HG03439 (cell line): ENCODE measurements around the gene MAX.

Experiments used
- ATAC-seq: cut with Tn5 transposase; IDR thresholded peaks from one replicate; pipeline ENCODE4 v1.9.1; 2021; ENCODE audit warnings: mild to moderate bottlenecking, moderate library complexity; ENCODE audit not compliant: unreplicated experiment

MAX gene, protein sequence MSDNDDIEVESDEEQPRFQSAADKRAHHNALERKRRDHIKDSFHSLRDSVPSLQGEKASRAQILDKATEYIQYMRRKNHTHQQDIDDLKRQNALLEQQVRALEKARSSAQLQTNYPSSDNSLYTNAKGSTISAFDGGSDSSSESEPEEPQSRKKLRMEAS

DNA sequence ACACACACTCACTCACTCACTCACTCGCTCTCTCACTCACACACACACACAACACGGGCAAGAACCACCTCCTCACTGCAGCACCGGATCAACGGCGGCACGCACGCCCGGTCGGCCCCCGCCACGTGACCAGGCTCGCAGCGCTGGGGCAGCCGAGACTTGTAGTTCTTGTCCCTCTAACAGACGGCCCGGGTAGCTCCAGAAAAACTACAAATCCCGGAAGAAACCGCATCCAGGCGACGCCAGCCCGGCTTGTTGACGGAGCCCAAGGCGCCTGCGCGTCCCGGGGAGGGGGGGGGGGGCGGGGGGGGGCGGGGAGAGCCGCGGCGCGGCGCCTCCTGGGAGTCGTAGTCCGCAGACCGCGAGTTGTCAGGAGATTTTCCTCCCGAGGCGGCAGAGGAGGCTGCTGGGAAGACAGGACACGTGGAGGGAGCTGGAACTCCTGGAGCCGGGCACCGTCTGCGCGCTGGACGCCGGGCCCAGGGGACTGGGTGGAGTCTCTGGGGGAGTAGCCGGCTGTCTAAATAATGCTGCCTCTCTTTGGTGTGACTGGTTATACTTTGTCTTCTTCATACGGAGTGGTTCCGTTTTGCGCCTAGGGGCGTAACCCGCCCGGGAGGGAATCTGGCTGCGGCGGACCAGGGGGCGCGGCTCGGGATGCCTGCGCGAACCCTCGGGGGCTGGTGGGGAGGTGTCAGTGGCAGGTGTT lies at the start of gene MAX:
Gene MAX (minus strand): TSS at position 77 of the 709 bp plus-strand sequence. CDS start 178 bp downstream, outside the sequence.
- ATAC-seq = peak; percentile 83

DNA sequence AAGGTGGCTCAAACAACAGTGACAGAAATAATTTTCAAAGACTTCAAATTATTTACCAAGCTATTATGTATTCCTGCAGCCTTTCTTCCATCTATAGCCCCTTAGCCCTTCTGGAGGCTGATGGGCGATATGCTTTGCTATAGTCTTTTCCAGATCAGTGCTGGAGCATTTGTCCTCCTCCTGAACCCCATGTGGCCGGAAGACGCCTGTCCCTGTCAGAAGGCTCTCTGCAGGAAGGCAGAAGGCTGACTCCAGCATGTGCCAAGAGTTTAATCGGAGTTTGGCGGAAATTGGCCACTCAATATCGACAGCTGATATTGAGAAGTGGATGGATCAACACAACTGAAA lies 49.3 kb upstream of the MAX start:
- no peak for ATAC-seq

DNA sequence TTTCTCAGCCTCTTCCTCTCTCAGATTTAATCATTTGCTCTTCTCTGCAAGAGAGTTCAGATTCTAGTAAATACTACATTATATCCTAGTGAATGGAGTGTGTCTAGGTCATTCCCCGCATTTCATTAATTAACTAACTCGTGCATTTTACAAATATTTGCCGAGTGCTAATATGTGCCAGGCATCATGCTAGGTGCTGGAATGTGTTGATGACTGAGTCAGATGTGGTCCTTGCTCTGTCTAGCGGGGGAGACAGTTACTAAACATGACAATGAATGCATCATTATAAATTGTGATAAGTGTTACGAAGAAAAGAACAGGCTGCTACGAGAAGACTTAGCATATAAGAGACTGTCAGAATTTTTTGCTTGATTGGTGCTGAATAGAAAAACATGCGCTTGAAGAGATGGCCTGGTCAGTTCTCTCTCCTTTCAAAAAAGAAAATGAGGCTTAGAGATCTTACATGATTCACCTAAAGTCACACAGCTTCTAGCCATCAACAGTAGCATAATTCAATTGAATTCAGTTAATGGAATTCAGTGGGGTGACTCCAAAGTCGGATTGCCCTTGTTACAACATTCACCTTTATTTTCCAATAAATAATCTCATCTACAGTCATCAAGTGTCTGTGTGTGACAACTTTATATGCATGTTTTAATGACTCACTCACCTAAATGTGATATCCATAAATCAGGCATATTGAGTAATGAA lies 48.7 kb upstream of the MAX start:
- no peak for ATAC-seq

DNA sequence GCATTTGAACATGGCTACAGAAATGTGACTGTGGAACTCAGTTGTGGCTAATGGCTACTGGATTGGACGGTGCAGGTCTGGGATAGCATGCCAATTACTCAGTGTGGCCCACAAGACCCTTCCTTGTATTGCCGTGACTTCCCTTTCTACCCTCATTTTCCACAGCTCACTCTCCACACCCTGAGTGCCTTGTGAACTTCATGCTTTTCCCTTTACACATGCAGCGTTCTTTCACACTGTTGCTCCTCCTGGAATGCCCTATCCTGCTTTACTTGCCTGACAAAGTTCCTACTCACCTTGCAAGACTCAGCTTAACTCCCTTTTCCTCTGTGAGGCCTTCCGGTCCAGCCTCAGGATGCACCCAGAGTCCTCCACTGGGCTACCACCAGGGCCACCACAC lies 46.8 kb upstream of the MAX start:
- ATAC-seq = no peak

DNA sequence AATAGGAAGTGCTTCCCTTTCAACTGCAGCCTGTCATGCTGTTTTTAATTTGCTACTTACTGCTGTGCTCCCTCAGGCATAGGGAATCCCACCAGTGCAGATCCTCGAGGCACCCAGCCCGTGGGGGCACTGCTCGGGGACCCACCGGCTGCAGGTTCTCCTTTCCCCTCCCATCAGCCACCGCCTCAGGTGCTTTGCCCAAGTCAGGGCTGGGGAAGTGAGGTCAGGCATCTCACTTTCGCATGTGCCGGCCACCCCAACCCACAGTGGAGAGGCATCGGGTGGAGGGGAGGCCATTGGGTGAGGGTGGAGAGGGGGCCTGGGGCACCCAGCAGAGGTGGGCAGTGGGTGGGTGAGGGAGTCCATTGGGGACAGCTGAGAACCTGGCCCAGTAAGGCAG lies 41.9 kb upstream of the MAX start:
- ATAC-seq = no peak

DNA sequence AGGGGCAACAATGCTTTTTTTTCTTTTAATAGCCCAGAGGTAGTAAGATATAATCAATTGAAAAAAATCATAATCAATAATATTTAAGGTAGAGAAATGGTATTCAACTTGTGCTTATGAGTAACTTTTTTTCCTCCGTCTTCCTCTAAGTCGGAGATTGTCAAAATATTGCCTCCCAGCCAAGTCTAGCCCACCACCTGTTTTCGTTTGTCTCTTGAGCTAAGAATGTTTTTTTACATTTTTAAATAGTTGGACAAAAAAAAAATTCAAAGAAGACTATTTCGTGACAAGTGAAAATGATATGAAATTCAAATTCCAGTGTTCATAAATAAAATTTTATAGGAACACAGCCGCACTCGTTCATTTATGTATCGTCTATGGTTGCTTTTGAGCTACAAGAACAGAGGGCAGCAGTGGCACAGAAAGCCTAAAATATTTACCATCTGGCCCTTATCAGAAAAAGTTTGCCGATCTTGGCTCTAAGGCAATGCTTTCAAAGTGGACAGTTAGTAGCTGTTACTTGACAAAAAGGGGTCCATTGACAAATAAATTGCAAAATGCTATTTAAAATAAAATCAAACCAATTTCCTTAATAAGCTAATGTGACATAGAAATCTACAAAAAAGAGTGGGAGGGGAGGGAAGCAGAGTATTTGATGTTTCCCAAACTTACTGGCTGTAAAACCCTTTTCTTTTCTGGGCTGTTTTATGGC lies 40.8 kb upstream of the MAX start:
- no peak for ATAC-seq

DNA sequence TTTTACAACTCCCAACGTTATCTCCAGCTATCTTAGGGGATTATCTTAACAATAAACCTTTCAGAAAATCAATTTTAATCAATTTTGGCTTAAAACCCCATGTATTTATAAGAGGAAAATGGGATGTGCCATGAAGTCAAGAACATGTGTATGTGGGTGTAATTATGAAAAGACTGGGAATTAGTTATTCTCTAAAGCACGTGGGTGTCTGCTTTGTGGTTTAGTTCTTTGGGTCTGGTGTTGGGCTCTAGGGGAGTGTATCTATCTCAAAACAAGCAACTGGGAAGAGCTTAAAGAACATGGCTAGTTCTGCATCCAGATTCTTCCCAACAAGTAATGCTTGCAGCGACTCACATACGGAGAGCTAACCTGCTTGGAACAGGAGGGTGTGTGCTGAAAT lies 40.1 kb upstream of the MAX start:
- ATAC-seq = no peak

DNA sequence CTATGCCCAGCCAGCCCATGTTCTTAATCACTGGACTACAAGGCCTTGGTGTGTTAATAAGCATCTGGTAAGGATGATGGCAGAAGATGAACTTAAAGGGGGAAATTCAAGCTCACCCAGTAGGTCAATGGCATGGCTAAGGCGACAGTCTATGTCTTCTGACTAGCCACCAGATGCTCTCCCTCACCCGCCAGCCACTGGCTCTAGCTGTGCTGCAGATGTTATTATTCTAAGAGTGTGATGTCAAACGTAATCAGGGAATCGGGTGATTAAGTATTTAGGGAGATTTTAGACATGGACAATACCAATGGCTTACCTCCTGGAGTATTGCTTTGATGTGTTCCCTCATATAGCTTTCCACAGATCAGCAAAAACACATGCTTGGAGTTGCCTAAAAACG lies 39.2 kb upstream of the MAX start:
- ATAC-seq = no peak

DNA sequence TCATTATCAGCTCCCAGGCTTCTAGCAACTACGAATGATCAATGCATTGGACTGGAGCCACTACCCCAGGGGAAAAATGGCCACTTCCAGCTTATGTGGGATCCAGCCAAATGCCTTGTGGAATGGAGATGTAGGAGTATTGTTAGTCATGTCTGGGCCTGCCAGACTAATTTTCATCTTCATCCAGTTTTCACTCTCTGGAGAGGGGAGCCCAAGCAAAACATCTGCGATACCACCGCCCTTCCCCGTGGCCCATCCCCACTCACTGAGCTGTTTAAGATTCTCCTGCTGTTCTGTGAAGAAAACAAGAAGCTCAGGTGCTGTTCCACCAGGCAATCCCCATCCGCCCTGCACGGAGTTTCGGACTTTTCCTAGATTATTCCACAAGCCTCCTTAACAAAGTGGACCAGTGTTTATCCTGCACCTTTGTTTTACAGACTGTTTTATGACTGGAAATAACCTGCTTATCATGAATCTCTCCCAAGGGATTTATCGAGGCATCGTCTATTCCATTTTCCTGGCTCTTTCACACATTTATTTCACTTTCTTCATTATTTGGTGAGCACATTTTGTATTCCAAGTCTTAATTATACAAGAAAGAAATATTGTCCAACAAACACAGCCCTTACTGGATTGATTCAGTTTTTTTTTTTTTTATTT lies 35.5 kb upstream of the MAX start:
- no peak for ATAC-seq

DNA sequence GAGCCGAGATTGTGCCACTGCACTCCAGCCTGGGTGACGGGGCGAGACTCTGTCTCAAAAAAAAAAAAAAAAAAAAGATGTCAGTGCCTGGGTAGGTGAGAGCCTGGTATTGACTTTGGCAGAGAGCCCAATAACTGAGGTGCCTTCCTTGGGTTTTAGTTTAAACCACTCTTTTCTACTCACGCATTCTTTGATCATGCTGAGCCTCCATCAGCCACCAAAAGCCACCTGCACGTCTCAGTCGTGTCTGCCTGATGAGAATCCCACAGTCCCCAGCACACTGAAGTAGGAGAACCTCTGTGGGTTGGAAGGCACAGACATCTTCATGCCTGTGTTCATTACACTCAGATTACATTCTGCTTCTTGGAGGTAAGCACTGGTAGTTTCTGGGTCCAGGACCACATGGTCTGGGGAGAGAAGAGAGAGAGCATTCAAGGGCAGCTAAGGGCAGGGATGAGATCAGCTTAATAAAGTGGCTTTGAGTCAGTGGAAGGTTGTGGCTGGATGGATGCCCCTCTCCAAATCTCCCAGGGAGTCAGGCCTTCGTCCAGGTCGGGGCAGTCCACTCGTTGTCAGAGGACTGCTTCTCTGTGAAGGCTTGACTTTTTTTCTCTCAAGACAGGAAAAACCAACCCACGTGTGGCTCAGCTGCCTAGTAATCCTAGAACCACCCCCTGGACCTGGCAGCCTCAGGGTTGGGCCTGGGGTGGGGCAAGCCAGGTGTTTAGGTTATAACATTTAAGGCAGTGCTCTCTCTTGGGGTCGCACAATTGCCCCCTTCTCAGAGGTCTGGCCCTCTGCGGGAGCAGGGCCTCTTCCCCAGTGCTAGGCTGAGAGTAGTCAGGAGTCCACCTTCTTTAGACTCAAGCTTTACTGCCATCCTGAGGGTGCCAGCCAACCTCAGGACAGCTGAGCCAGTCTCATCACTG lies 32.6 kb upstream of the MAX start:
- ATAC-seq = no peak

DNA sequence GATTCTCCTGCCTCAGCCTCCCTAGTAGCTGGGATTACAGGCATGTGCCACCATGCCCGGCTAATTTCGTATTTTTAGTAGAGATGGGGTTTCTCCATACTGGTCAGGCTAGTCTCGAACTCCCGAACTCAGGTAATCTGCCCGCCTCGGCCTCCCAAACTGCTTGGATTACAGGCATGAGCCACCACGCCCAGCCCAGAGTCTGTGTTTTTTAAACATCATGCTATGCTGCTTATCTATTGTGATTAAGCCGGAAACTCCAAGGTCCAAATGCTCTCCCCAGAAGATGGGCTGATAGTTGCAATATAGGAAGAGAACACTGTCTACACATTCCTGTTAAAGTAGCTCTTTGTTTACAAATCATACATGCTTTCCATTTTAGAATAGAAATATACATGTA lies 30.5 kb upstream of the MAX start:
- ATAC-seq = no peak

DNA sequence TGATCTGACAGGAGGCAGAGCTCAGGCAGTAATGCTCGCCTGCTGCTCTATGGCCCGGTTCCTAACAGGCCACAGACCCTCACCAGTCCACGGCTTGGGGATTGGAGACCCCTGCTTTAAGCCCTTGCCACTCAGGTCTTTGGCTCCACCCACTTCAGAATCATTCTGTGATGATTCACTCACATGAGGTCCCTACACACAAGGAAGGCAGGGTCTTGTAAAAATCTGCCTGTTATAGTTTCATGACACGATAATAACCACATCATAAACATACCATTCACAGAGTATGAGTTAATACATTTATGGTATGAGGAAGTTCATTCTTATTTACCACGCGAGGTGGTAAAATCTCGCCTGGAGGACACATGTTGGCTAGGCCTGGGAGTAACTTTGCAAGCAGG lies 29.0 kb upstream of the MAX start:
- ATAC-seq = no peak

DNA sequence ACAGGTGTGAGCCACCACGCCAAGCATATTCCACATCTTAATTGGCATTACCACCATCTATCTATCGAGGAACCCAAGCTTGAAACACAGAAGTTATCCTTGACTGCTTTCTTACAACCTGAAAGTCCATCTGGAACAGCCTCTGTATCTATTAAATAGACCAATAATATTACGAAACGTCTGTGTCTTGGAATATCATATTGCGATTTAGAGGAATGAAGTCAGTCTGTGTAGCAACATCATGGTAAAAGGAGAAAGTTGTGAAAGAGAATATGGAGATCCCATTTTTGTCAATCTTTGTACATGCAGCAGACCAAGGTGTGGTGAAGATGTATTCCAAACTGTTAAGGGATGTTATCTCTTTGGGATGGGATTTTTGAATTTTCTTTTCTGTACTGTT lies 25.8 kb upstream of the MAX start:
- ATAC-seq = no peak

DNA sequence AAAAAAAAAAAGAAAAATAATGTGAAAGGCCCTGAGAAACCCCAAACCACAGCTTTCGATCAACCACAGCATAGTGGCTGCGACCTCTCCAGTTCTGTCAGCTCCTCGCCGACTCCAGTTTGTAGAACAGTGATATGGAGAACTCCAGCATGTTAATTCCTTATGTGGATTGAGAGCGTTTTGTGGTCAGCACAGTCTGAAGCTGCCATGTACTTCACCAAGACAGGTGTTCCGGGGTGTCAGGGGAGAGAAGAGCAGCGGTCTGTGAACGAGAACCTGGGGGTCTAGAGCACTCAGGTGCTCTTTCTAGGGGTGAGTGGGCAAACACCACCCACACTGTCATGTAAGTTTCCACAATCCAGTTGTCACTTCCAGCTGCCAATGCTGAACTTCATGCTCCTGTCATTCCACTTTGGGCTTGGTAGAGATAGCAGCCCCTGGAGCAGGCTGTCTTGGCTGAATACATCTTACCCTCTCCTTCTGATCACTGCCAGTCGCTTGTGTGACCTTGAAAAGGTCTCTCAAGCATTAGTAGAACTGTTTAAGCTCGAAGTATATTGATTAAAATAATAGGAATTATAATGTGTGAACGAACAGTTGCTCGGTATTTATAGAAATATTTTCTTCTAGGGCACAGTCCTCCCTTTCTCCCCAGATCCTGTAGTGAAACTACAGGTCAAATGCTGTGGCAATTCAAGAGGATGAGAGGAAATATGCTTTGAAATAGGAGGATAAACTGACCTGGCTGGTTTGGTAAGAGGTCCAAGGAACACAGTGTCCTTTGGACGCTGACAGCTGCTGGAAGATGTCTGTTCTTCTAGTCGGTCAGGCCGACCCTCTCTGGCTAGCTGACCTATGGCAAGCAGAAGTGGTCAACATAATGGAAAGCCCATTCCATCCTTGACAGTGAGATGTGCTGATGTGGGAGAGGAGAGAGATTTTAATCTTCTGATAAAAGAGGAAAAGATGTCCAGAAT lies 15.7 kb upstream of the MAX start:
- no peak for ATAC-seq

DNA sequence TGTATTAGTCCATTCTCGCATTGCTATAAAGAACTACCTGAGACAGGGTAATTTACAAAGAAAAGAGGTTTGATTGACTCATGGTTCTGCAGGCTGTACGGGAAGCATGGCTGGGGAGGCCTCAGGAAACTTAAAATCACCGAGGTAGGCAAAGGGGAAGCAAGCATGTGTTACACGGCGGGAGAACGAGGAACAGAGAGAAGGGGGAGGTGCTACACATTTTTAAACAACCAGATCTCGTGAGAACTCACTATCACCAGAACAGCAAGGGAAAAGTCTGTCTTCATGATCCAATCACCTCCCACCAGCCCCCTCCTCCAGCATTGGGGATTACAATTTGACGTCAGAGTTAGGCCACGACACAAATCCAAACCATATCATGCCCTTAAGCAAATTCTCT lies 13.3 kb upstream of the MAX start:
- ATAC-seq = no peak

DNA sequence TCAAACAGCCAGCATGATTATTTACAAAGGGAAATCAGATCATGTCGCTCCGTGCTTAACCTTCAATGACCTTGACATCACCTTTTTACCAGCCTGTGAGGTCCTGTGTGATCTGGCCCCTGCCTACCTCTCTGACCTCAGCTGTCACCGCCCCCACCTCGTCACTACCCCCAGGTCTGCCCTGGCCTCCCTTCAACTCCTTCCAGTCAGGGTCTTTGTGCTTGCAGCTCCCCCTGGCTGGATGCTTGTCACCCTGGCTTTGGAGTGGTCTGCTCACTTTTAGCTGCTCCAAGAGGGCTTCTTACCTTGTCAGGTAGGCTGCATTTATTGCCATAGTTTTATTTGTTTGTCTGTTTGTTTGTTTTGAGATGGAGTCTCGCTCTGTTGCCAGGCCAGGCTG lies 8.2 kb upstream of the MAX start:
- no peak for ATAC-seq

DNA sequence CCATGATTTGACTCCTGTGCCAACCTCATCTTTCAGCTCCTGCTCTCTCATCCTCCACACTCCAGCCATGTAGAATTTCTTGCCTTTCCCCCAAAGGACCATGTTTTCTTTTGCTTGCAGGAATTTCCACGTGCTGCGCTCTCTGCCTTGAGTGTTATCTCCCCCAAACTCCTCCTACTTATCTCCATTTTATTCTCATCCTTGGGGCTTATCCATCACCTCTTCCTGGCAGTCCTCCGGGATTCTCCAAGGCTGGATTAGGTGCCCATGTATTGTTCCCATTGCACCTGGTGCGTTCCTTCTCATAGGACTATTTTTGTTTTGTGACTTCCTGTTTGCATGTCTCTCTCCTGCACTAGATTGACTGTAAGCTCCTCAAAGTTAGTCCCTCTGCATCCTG lies 7.0 kb upstream of the MAX start:
- ATAC-seq = no peak

DNA sequence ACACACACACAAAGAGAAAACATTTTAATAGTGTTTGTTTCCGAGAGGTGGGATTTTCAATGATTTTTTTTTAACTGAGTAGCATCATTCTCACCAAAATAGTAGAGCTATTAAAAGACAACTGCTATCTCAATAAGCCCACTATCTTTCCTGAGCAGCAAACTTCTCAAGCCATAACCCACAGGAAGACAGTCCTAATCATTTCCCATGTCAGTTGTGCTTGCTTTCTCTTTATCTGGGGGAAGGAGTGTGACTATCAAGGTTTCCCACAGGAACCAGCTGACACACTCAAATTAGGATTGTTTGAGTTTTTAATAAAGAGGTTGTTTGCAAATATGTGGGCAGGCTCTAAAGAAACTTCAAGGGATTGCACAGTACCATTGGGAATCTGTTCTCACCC lies 4.9 kb upstream of the MAX start:
- no peak for ATAC-seq

DNA sequence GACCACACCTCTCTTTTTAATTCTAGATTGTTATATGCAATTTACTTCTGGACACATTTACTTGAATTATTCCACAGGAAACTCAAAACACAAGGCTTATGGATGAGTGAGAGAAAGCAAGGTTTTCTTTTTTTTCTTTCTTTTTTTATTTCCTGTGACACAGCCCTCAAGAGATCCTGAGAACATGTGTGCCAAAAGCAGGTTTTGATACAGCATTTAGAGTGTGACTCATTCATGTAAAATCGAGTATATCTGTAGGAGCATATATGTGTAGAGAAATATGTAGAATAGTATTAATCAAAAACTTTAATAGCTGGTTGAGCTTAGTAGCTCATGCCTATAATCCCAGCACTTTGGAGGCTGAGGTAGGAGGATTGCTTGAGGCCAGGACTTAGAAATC lies 4.4 kb upstream of the MAX start:
- no peak for ATAC-seq
